GM18873 (cell line): ENCODE measurements around the gene ITGB6.

ENCODE experiments used
- ATAC-seq: cut with Tn5 transposase; IDR thresholded peaks from one replicate; pipeline ENCODE4 v1.9.1; 2021; ENCODE audit warnings: mild to moderate bottlenecking, moderate library complexity, moderate number of reproducible peaks; ENCODE audit not compliant: unreplicated experiment, low FRiP score

The ITGB6 gene

DNA sequence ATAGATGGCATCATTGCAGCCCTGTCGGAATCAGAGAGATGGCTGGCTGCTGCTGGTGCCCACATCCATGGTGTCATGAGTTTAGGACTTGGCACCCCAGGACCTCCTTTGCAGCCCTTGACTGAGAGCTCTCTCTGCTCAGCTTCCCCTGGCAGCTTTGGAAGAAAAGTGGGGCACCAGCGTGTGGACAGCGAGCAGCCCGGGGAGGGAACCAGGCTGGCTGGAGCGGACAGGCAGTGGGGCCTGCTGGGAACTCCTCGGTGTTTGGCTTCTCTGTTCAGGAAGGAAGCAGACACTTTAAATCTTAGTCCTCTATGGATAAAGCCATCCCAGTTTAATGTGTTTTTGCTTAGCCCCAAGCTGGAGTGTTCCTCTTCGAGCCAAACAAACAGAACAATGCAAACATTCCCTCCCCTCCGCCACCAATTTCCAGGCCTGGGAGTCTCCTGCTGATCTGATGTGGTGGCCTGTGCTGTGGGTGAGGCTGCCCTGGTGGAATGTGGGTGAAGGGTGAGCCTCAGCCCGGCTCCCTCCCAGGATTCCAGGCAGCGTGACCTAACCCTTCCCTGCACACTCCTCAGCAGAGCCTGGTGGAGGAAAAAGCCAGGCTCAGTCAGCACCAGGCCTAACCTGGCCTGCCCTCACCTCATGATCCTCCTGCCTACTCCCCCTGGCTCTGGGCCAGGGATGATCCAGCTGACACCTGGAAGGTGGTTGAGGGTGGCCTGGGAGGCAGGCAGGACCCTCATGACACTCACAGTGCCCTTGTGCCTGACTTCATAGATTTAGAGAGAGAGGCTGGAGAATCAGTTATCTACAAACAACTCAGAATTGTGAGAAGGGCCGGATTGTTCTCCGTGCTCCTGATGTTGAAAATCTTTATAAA is 21.6 kb upstream of the ITGB6 start:
- ATAC-seq: no peak

DNA sequence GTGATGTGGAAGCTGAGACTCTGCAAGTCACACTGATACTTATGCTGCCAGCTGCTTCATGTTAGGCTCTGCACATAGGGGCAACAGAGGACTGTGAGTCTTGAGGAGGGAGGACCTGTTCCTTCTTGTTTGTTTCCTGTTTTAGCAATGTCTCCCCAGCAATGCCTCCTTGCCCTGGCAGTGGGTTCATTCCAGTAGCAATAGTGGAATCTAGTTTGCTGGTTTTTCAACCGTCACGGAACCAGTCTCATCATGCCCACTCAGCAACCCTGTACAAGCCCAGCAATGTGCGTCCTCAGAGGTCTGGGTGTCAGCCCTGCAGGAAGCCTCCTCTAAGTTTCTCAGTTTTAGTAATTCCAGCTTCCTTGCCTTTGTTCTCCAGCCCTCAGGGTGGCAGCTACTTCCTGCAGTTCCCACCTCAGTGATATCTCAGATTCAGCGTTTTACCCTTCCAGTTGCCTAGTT is 20.5 kb upstream of the ITGB6 start:
- ATAC-seq: no peak

GRCh38 chr2:160220026-160220425 is 20.0 kb upstream of the ITGB6 start:
- ATAC-seq: no peak

DNA sequence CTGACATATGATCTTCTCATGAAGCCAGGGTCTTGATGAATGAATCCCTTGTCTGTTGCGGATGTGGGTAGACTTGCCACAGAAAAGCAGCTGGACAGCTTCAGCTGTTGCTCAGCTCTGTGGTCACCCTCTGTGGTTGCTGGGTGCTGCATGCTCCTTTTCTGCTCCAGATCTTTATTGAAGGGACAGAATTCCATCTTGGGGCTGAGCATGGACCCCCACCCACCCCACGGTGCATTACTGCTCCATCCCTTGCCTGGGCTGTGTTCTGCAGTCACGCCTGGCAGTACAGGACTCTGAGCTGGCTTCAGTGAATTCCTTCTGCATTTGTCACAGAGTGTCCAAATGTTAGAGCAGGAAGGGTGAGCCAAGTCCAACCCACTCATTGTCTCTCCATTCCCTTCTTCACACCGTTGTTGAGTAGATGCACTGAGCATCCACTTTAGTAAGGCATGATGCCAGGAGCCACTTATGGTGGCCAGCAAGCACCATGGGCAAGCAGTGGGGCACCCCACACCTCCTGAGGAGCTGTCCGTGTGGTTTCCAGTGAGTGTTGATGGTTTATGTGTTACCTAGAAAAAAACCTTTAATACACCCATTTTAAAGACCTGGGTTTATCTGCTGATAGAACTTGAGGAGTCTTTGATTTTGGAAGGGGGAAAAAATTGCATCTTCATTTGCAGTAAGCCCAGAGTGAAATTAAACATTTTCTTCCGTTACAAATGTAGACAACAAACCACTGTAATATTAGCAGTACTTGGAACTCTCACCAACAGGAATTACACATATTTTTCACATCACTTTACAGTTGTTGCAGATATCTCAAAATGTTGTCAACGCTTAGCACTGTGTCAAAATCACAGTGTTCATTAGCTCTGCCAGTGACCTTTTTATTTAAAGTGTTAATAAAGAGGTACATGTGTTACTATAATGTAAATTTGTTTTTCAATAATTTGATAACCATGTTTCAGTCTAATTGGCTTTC is 14.7 kb upstream of the ITGB6 start:
- no peak for ATAC-seq

- no peak for ATAC-seq
Measured at GRCh38 chr2:160213511-160213910, 13.4 kb upstream of the ITGB6 start.

GRCh38 chr2:160210599-160211138 is 10.6 kb upstream of the ITGB6 start:
- ATAC-seq: peak; percentile 93

- ATAC-seq: no peak
Measured at GRCh38 chr2:160209516-160209856, 9.4 kb upstream of the ITGB6 start.

- ATAC-seq: no peak
Measured at GRCh38 chr2:160208655-160209515, 8.8 kb upstream of the ITGB6 start.

DNA sequence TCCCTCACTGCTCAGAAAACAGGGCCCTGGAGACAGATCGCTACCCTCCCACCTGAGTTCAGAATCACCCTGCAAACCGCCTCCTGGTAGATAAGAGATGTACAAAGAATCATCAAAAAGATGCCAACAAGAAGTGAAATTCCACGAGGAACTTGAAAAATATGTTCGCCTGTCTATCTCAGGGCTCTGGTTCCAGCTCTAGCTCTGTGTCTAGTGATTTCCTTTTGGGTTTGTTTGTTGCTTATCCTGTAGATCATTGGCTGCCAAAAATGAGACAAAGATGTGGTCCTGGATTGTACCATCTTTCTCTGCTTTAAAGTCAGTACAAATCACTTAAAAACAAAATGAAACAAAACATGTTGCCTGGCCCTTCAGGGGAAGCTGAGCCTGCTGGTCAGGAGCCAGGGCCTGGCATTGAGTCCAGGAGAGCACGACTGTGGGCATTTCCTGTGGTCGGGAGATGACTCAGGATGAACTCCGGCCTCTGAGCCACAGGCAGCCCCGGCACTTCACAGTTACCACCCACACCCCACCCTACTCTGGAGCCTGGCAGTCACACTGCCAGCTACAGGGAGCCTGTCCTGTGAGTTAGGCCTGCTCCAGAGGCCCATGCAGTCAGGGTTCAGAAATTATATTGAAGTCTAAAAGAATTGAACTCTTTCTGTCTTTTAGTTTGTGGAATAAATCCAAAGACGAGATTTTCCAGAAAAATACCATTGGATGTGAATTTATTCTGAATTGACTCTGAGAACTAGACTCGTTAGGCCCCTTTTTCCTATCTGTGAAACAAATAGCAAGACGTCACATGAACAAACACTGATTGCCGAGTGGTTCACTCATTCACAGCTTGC is 8.0 kb upstream of the ITGB6 start:
- ATAC-seq: no peak

DNA sequence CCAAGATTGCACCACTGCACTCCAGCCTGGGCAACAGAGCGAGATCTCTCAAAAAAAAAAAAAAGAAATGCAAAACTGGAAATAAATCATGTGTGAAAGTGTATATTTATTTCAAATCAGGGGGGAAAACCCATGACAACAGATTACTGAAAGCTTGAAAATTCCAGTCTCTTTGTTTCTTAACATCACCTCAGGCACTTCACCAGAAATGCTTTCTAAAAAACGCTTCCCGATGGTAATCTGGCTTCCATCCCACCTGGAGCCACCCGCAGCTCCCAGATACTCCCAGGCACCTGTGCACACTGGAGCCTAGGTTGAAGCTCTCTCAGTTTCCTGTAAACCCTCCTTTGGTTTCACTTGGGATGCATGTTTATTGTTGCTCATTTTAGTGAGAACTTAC is 7.2 kb upstream of the ITGB6 start:
- no peak for ATAC-seq

DNA sequence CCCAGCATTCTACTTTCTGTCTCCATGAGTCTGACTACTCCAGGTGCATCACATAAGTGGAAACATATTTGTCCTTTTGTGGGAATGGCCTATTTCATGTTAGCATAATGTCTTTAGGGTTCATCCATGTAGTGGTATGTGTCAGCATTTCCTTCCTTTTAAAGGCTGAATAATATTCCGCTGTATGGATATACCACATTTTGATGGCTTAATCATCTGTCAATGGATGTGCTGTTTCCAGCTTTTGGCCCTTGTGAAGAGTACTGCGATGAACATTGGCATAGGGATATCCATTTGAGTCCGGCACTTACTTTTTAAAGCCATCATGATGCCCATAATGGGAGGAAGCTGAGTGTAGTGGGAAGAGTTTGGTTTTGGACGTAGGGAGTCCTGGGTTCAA is 6.4 kb upstream of the ITGB6 start:
- ATAC-seq: no peak

DNA sequence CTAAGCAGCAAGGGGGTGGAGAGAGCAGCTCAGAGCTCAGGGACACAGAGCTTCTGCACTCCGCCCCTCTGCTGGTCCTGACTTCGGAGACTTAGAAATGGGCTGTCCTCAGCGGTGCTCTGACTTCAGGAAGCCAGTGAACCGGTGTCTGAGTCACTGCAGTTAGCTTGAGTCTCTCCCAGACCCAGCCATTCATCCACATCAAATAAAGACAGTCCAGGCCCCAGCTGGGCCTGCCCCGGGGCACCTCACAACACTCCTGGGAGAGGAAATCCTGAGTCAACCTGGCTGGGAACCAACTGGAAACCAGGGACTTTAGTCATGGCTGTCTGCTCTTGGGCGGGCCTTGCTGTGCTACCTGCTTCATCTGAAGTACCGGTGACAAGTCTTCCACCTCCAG is 5.4 kb upstream of the ITGB6 start:
- ATAC-seq: no peak

GRCh38 chr2:160203422-160203821 is 3.4 kb upstream of the ITGB6 start:
- ATAC-seq: no peak

- ATAC-seq: no peak
Measured at GRCh38 chr2:160203007-160203406, 2.9 kb upstream of the ITGB6 start.

DNA sequence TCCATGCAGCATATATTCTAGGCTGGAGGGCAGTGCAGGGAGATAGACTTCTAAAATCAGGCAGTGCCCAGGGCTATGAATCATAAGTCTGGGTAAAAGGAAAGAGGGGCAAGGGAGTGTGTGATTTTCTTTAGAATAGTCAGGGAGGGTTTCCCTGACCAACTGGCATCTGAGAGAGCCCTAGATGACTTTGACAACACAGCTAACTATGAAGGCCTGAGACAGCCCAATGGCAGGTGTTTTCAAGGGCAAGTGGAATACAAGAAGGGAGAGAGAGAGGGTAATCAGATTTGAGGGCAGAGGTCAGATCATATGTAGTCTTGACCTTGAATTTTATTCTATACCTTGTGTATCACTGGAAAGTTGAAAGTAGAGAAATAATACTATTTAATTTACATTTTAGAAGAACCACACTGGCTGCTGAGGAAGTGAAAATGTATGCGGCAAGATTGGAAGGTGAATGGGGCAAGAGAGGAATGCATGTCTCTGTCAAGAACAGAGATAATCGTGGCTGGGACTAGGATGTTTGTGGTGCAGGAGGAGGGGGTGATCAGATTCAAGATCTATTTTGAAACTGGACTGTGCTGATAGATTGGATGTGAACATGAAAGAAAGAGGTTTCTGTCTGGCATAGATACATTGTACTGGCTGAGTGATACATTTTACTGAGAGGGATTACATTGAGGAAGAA is 1.9 kb upstream of the ITGB6 start:
- ATAC-seq: no peak

- no peak for ATAC-seq
Measured at GRCh38 chr2:160200921-160201320, 849 bp upstream of the ITGB6 start.

- ATAC-seq: no peak
Measured at GRCh38 chr2:160199053-160199452, 1.0 kb downstream of the ITGB6 start.

GRCh38 chr2:160197587-160197986 is 2.5 kb downstream of the ITGB6 start:
- no peak for ATAC-seq

DNA sequence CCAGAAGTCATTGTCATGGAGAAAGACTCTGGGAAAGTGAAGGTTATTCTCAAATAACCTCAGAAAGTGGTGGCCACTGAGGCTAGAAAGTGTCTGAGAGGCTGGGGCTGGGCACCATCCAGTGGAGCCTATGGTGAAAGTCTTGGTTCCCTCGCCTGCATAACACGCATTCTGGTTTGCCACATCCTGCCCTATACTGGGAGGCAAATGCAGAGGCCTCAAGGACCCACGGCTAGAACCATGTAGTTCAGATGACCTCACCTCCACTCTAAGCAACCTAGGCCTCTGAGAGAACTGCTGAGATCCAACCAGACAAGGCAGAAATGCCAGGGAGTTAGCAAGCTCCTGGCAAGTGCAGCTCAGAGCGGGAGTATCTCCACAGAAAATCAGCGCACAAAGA is 5.1 kb downstream of the ITGB6 start:
- ATAC-seq: no peak
